ENCODE results near the gene PMM1. TPM values are rescaled to one million over a fixed set of nuclear protein-coding genes. Genes with fewer than 3 reads are reported as not detected.

Gene PMM1
- total RNA-seq, 4 donors from 2014 or later: 38.6 to 182 (median 81.7) TPM

DNA sequence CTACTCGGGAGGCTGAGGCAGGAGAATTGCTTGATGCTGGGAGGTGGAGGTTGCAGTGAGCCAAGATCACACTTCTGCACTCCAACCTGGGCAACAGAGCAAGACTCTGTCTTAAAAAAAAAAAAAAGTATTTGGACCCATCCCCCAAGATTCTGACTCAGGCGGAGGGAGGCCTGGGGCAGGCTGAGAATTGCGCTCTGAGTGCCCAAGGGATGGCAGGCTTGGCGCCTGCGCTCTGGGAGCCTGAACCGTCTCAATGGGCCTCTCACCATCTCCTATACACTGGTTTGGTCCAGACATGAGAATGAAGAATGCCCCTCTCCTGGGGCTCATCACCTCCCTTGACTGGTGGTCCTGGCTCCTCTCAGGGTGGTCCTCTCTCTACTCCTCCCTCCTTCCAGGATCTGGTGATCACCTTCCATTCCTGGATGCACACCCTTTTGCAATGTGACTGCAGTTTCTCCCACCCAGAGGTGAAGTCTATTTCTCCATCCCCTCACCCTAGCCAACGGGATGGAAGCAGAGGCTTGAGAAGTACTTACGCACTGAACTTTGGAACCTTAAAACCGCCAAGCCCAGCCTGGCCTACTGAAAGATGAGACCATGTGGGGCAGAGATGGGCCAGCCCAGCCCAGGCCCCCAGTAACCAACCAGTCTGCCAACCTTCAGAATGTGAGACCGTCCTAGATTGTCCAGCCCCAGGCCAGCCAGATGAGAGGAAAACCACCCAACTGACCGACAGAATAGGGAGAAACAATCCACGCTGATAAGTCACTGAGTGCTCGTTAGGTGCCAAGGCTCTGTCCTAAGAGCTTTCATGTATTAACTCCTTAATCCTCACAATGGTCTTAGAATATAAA, 50.3 kb downstream of the PMM1 start:
- TF ChIP-seq, protein P1, sequence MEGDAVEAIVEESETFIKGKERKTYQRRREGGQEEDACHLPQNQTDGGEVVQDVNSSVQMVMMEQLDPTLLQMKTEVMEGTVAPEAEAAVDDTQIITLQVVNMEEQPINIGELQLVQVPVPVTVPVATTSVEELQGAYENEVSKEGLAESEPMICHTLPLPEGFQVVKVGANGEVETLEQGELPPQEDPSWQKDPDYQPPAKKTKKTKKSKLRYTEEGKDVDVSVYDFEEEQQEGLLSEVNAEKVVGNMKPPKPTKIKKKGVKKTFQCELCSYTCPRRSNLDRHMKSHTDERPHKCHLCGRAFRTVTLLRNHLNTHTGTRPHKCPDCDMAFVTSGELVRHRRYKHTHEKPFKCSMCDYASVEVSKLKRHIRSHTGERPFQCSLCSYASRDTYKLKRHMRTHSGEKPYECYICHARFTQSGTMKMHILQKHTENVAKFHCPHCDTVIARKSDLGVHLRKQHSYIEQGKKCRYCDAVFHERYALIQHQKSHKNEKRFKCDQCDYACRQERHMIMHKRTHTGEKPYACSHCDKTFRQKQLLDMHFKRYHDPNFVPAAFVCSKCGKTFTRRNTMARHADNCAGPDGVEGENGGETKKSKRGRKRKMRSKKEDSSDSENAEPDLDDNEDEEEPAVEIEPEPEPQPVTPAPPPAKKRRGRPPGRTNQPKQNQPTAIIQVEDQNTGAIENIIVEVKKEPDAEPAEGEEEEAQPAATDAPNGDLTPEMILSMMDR (IDR thresholded peaks at IDR 0.05; ENCODE audit: low read depth): no peak

GRCh38 chr22:41538583-41538982, 51.1 kb downstream of the PMM1 start:
- TF ChIP-seq, protein P1 (IDR thresholded peaks at IDR 0.05; ENCODE audit: low read depth): no peak

DNA sequence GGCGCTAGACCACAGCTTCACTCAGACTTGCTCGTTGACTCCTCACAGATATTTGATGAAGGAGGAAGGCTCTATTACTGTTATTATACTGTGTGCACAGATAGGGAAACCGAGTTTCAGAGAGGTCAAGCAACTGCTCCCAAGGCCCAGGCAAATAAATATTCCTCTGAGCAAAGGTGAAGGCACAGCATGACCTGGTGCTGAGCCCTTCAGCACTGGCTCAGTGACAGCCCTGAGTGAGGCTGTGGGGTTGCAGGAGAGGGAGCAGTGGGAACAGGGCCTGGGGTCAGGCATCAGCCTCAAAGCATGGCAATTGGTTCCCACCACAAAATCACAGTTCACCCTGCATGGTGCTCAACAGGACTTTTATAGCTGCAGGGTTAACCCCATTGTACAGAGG, 52.4 kb downstream of the PMM1 start:
- TF ChIP-seq, protein P1 (IDR thresholded peaks at IDR 0.05; ENCODE audit: low read depth): no peak

DNA sequence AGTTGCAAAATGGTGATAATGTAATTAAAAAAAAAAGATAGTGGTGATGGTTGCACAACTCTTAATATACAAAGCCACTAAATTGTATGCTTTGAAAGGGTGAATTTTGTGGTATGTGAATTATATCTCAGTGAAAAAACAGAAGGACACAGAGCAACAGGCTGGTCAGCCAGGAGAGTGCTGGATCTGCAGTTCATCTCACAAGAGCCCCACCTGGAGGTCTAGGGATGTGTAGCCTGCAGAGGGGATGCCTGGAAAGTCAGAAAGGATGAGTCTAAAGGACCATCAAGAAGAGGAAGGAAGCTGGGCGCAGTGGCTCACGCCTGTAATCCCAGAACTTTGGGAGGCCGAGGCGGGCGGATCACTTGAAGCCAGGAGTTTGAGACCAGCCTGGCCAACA, 54.4 kb downstream of the PMM1 start:
- TF ChIP-seq, protein P1 (IDR thresholded peaks at IDR 0.05; ENCODE audit: low read depth): no peak

GRCh38 chr22:41534219-41534618, 55.4 kb downstream of the PMM1 start:
- TF ChIP-seq, protein P1 (IDR thresholded peaks at IDR 0.05; ENCODE audit: low read depth): no peak

- TF ChIP-seq, protein P1 (IDR thresholded peaks at IDR 0.05; ENCODE audit: low read depth): no peak
Measured at GRCh38 chr22:41532908-41533825, 56.5 kb downstream of the PMM1 start.
